NCI-H2196 treated with DMSO at 0.1 percent for 48 hours (cell line): ENCODE measurements around the gene IGFALS.

Experiments
- DNase-seq: peaks from one replicate; lab custom pipeline; 2025; ENCODE audit not compliant: unreplicated experiment; lab: John Stamatoyannopoulos, UW

Gene IGFALS

GRCh38 chr16:1745181-1745899 is 48.2 kb downstream of the IGFALS start:
- no peak for DNase-seq

- no peak for DNase-seq
These were observed 49.1 kb downstream of the IGFALS start for GRCh38 chr16:1744338-1744840.

- DNase-seq: no peak
These were observed 49.8 kb downstream of the IGFALS start for GRCh38 chr16:1743376-1744337.

- no peak for DNase-seq
These were observed 51.8 kb downstream of the IGFALS start for GRCh38 chr16:1741553-1742165.

- DNase-seq: no peak
These were observed 52.6 kb downstream of the IGFALS start for GRCh38 chr16:1740781-1741490.
